GM21619 (cell line): ENCODE results near the gene IDH2.

Experiments used
- ATAC-seq: cut with Tn5 transposase; IDR thresholded peaks from one replicate; pipeline ENCODE4 v1.9.1; 2021; ENCODE audit not compliant: unreplicated experiment

Gene IDH2

DNA sequence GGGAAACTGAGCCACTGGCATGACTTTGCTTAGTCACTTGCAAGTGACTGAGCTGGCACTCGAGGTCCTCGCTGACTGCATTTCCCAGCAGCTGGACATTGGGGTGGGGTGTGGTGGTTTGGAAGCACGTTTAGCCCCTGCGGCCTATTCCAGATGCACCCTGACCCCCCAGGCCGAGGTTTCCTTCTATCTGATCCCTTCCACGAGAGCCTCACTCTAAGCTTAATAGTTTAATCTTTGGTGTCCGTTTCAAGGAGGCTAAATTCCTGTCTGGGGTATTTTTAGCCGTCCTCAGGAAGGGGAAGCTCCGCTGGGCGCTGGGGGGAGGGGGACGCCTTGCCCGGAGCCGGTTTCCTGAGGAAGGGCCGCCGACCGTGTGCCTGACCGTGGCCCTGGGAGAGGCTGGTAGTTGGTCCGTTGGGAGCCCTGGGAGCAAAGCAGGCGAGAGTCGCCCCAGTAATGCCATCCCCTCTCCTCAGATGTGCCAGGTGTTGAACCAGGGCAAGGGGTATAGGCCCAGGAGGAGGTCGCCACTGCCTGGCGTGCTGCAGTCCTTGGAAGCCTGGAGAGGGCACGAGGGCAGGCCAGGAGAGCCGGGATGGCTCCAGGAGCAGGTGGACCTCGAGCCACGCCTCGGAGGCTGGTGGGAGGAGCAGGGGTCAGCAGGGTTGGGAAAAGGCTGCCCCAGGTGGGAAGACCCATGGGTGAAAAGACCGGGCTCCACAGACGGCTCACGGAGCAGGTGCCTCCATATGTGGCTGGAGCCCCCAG, 37.2 kb downstream of the IDH2 start:
- no peak for ATAC-seq

DNA sequence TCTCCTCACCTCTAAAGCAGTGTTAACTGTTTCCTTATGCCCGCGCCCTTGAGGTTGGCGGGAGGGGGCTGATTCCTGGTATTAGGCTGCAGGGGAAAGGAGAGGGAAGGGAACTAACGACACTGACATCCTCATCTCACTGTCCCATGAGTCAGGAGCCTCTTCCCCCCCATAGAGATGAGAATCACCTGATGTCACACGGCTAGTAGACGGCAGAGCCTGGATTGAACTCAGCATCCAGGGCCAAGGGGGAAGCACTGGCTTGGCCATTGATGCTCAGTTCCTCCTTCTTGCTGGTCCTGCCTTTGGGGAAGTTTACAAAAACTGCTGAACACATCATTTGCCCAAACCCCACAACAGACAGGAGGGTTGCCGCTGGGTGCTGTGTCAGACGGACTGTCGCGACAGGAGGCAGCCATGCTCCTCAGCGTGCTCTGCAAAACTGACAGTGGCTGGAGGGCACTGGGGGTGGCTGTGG, 38.5 kb downstream of the IDH2 start:
- ATAC-seq: no peak

DNA sequence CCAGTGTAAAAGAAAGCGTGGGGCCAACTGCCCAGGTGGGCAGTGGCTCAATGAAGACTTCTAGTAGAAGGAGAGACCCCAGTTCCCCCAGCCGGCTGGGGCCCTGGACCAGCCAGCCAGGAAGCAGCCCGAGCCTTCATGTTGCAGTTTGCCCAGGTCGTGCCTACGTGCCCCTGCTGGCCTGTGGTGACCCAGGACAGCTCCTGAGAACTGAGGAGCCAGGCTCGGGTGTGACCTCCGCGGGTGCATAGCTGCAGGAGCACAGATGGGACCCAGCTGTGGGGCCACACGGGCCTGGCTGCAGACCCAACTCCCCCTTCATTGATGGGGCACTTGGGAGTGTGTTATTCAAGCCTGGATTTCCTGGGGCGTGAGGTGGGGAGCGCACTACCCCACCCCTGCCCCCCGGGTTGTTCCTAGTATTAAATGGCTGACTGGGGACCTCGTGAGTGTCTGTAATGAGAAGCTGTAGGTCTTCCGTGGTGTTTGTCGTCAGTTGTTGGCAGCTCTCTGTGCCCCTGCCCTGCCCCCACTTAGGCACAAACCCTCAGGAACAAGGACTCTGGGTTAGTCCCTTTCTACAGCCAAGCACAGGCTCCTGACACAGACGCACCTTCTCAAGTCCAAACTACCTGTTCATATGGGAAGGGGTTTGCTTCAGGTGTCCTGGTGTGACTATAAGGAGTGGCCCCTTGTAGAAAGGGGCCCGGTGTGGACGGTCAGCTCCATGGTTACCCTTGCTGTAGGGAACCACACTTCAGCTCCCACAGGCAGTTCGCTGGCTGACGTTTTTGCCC, 39.1 kb downstream of the IDH2 start:
- ATAC-seq: no peak

DNA sequence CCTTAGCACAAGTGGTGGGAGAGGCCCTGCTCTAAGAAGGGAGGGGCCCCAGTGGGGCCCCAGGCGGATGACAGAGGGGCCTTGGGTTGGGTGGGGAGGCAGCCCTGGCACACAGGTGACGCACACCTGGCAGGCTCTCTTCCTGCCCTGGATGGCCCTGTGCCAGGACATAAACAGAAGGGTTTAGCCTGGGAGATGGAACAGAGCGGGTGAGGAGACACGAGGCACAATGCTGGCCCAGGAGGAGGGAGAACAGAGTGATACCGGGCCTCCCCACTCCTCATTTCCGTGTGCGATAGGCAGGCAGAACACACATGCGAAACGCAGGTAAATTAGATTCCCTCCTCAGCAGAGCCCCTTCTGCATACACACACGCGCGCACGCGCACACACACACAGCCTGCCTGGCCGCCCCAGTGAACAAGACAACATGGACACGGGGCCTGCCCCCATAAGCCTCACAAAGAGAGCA, 39.8 kb downstream of the IDH2 start:
- no peak for ATAC-seq

GRCh38 chr15:90062023-90062442, 40.2 kb downstream of the IDH2 start:
- ATAC-seq: no peak

- no peak for ATAC-seq
Observed at GRCh38 chr15:90060797-90061196, 41.5 kb downstream of the IDH2 start.

DNA sequence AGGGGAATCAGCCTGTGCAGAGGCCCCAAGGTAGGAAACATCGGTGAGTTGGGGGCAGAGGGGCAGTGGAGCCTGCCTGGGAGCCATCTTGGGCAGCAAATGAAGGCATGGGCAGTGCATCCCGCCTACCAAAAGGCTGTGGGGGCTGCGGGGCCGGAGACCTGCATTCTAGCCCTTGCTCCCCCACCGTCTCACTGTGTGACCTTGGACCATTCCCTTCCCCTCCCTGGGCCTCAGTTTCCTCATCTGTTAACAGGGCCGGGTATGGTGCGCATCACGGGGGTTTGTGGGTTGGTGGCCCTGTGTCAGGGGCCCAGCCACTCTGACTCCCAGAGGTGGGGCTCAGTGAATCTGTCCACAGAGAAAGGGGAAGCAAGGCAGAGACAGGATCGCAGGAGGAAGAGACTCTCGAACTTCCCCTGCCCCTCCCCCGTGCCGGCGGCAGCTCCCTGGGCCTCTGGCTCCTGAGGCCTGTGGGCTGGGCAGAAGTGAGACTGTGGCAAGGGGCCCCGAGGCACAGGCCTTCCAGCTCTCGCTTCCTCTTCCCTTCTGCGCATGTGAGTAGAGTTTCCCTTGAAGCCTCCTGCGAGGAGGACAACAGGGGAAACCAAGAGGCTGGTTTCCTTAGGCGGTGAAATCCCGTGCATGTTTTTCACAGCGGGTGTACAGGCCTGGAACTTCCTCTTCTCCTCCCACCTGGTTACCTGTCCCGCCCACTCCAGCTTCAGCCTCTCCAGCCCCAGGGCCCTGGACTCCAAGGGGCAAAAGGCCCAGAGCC, 42.9 kb downstream of the IDH2 start:
- peak; percentile 86 for ATAC-seq

DNA sequence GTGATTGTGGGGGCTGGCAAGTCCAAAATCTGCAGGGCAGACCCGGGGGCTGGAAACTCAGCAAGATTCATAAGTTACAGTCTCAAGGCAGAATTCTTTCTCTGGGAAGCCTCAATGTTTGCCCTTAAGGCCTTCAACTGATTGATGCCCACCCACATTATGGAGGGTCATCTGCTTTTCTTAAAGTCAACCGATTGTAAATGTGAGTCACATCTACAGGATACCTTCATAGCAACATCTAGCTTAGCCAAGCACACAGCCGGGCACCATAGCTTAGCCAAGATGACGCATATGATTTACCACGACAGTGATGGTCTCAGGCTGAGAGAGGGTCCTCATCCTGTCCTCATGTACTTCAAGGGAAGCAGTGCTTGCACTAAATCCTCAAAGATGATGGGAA, 43.5 kb downstream of the IDH2 start:
- no peak for ATAC-seq

DNA sequence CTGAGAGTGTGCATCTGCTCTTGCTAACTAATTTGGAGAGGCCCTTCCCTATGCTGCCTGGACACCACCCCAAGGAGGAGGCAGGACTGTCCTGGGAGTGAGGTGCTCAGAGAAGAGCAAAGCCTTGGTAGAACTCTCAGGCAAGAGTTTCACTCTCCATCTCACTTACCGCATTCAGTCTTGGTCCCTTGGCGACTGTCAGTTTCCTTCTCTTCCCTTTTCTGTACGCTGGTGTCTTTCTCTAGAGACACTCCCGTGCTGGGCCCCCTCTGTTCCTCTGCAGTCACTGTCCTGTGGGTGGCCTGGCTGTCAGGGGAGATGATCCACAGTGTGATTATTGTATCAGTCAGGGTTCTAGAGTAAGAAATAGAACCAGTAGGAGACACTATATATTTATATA, 44.0 kb downstream of the IDH2 start:
- no peak for ATAC-seq

DNA sequence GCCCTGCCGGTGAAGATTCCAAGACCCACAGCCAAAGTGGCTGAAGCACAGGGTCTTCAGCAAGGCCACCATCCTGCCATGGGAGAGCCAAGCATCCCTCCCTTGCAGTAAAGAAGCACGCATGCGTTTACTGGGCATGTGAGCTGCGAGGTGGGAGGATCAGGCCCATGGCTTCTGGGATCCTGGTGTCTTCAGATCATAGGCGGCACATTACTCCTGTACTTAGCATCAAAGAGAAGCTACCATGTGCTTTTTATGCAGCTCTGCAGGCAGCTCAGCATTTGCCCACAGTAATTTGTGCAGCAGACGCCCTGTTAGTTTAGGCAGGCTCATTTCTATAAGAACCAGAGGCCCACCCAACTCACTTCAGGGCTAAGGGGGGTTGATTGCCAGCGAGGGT, 45.7 kb downstream of the IDH2 start:
- ATAC-seq: no peak

DNA sequence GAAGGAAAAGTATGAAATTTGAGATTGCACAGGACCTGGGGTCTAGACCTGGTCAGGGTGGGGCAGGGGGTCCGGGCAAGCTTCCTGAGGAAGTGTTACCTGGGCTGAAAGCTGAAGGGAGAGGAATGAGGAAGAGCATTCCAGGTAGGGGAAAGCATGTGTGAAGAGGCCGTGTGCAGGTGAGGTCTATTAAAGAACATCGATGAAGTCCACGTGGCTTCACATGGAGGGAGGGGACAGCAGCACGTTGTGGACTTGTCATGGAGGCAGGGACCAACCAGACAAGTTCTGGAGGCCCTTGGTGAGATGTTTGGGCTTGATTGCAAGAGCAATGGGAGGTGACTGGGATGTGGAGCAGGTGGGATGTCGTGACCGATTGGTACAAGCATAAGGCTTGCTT, 47.1 kb downstream of the IDH2 start:
- ATAC-seq: no peak

GRCh38 chr15:90054618-90055097, 47.6 kb downstream of the IDH2 start:
- no peak for ATAC-seq

GRCh38 chr15:90053685-90054466, 48.4 kb downstream of the IDH2 start:
- ATAC-seq: no peak

DNA sequence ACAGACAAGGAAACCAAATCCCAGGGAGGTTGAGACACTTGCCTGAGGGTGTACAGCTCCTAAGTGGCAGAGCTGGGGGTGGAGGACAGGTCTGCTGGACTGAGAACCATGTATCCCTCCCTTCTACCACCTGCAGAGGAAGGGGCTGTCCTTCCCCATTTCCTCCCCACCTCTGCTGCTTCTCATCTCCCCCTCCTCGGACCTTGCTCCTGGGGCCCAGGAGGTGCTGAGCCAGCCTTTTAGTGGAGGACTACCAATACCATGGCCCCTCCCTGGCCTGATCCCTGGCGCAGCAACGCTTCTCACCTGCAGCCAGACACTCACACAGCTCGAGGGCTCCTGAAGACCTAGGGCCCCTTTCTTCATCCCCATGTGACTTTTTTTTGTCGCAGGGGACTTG, 50.4 kb downstream of the IDH2 start:
- no peak for ATAC-seq

DNA sequence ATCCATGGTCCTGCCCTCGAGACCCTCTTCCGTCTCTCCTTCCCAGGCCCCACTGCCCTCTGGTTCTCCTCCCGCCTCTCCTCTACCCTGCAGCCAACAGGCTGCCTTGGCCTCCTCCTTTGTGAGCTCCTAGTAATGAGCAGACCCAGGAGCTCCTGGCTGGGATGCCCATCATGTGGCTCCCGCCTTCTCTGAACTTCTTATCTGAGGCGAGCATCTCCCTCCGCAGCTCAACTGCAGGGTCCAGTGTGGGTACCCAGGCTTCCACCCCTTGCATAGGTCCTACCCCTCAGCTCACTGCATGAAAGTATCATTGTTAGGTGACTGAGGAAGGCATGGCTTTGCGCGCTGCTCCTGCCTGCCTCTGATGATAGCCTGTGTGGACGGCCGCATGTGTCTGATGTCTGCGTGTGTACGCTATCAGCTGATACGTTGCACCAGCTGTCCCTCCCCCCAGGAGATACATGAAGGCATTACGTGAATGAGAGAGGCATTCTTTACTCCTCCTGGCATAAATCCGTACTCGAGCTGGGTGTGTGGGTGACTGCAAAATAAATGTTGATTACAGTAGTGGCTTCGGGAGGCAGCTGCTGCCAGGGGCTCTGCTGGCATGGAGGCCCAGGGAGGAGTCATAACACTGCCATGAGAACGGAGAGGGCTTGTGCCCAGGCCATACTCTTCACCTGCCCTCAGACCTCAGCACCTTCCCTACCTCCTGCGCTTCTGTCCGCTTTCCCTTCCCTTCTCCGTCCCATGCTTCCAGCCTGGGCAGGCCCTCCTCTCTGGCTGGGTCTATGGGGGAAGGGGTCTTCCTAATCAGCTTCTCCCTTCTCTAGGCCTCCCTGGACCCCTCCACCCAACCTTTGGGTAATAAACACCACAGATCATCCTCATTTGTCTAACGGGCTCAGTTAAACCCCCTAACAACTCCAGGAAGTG, 52.3 kb downstream of the IDH2 start:
- ATAC-seq: no peak

GRCh38 chr15:90049030-90049429, 53.2 kb downstream of the IDH2 start:
- no peak for ATAC-seq

DNA sequence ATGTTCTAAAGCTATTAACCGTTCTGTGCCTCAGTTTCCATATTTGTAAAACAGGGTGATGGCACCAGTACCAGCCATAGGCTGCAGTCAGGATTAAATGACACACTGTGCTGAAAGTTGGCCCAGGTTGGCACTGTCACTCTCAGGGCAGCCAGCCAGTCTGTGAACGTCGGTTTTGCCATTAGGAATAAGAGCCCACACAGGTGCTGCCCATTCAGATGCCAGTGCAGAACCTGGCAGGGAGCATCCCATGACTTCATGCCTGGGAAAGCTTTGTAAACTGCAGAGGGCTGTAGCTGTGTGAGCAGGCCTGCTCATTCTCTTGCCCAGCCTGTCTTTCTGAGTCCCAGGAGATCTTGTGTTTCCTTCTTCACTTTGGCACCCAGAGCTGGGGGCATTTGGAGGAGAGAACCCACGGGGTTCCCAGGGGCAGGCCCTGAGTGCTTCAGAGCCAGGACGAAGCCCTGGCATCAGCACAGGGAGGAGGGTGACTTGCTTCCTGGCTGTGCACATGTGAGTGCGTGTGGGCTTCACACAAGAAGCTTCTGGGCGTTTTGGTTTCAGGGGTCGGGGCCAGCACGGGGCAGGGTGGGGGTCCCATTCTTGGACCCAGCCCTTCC, 54.2 kb downstream of the IDH2 start:
- no peak for ATAC-seq

DNA sequence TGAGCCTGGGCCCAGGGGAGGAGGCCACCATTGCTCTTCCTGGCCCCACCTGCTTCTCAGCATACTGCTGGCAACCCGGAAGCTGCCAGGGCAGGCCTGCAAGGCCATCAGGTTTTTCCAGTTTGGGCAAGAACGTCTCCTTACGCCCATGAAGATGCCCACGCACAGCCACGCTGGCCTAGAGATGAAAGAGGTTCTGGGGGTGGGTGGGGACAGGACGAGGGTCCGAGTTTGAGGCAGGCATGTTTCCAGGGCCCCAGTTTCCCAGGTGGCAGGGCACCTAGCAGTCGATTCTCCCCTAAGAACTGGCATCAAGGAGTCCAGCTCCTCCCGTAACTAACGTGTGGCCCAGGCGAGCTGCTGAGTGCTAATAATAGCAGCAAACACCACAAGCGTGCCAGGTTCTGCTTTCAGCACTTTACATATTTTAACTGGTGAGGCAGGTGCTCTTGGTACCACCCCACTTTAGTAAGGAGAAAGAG, 55.3 kb downstream of the IDH2 start:
- no peak for ATAC-seq

- ATAC-seq: no peak
Observed at GRCh38 chr15:90046289-90046688, 56.0 kb downstream of the IDH2 start.
